Lower leg skin (tissue), 3 donors: Measurements from ENCODE around the gene AXL.

Source experiments
- POLR2A ChIP-seq, 2 donors: fragments of 450-650 bp; IDR thresholded peaks; one replicate each; pipeline ENCODE4 v1.6.1; 2016 to 2017; ENCODE audit warnings: antibody characterized with exemption in 2 of 2, mild to moderate bottlenecking in 1 of 2, moderate library complexity in 1 of 2
- TF ChIP-seq, protein P1 (sequence below), 3 donors: fragments of 450-650 bp; IDR thresholded peaks; one replicate each; pipeline ENCODE4 v1.5.1; 2016; ENCODE audit warnings: antibody characterized with exemption in 3 of 3, mild to moderate bottlenecking in 3 of 3, moderate library complexity in 2 of 3

- TF ChIP-seq, protein P1, sequence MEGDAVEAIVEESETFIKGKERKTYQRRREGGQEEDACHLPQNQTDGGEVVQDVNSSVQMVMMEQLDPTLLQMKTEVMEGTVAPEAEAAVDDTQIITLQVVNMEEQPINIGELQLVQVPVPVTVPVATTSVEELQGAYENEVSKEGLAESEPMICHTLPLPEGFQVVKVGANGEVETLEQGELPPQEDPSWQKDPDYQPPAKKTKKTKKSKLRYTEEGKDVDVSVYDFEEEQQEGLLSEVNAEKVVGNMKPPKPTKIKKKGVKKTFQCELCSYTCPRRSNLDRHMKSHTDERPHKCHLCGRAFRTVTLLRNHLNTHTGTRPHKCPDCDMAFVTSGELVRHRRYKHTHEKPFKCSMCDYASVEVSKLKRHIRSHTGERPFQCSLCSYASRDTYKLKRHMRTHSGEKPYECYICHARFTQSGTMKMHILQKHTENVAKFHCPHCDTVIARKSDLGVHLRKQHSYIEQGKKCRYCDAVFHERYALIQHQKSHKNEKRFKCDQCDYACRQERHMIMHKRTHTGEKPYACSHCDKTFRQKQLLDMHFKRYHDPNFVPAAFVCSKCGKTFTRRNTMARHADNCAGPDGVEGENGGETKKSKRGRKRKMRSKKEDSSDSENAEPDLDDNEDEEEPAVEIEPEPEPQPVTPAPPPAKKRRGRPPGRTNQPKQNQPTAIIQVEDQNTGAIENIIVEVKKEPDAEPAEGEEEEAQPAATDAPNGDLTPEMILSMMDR (IDR thresholded peaks at IDR 0.05): no peak
- TF ChIP-seq POLR2A (IDR thresholded peaks at IDR 0.05): no peak
Measured at GRCh38 chr19:41269571-41269970, 50.5 kb downstream of the AXL start.
